IPS-18a (cell line): Measurements from ENCODE around the gene TMBIM1.
A peak's percentile ranks its signal among the peaks of the same experiment; 100 is the strongest.

Source experiments
- H3K27ac ChIP-seq: one replicate; pipeline ENCODE4 v1.5.1; 2013; ENCODE audit warnings: low read length
- H3K27me3 ChIP-seq: one replicate; pipeline ENCODE4 v1.6.1; 2013; ENCODE audit warnings: mild to moderate bottlenecking, low read length; ENCODE audit not compliant: control insufficient read depth, insufficient read depth
- H3K36me3 ChIP-seq: one replicate; pipeline ENCODE4 v1.6.1; 2013; ENCODE audit warnings: low read depth, low read length; ENCODE audit not compliant: control insufficient read depth
- H3K4me1 ChIP-seq: one replicate; pipeline ENCODE4 v1.6.1; 2013; ENCODE audit warnings: low read depth, low read length; ENCODE audit not compliant: control insufficient read depth
- H3K4me3 ChIP-seq: one replicate; pipeline ENCODE4 v1.5.1; 2013; ENCODE audit warnings: low read length
- H3K9ac ChIP-seq: one replicate; pipeline ENCODE4 v1.6.1; 2013; ENCODE audit warnings: mild to moderate bottlenecking, low read length, moderate library complexity
- H3K9me3 ChIP-seq: one replicate; pipeline ENCODE4 v1.6.1; 2013; ENCODE audit warnings: low read depth, low read length; ENCODE audit not compliant: control insufficient read depth

Gene TMBIM1

GRCh38 chr2:218264773-218265561 is 27.3 kb downstream of the TMBIM1 start:
- Histone ChIP-seq H3K9me3 (no peaks in the 10 kb centered on the region), H3K9ac (no peak overlapping the region), H3K27ac (no peak overlapping the region), H3K27me3 (no peaks in the 10 kb centered on the region), H3K4me3 (no peak overlapping the region), H3K36me3 (peaks cover 37% of the 10 kb centered on the region), H3K4me1 (peaks cover 8% of the 10 kb centered on the region)

DNA sequence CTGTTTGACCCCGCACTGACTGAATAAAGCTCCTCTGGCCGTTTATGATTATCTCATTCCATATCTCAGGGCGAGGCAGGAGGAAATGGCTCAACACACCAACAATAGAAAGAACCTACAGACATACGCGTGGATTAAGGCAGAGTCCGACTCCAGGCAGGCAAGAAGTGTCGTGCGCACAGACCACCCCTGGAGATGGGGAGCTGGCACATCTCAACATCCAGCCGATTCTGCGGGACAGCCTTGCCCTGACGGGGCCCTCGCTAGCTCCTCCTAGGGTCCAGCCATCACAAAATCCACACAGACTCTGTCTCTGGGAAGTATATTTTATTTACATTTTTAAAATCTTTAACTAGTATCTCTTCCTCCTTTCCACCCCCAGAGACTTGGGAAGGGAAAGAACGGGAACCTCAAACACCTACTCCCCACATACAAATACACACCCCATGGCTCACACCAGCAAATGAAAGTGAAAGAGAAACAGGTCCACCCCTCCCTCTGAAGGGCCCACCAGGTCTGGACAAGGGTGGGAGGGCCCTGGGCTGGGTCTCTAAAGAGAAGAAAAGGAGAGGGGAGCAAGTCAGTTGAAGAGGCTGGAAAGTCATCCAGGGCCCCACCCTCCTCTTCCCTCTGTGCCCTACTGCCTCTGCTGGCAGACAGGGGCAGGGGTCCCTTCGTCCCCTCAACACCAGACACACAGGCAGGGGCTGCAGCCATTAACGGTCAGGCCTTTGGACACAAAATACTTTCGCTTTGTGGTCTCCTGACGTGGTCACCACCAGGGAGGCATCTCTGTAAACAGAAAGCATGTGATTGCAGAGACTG is 28.3 kb downstream of the TMBIM1 start:
- Histone ChIP-seq H3K36me3 (peaks cover 37% of the 10 kb centered on the region), H3K9ac (no peak overlapping the region), H3K4me3 (no peak overlapping the region), H3K9me3 (no peaks in the 10 kb centered on the region), H3K27ac (no peak overlapping the region), H3K4me1 (peaks cover 8% of the 10 kb centered on the region), H3K27me3 (no peaks in the 10 kb centered on the region)

GRCh38 chr2:218262631-218263586 is 29.4 kb downstream of the TMBIM1 start:
- Histone ChIP-seq H3K9me3 (no peaks in the 10 kb centered on the region), H3K27ac (no peak overlapping the region), H3K9ac (no peak overlapping the region), H3K36me3 (peaks cover 37% of the 10 kb centered on the region), H3K4me1 (peaks cover 8% of the 10 kb centered on the region), H3K27me3 (no peaks in the 10 kb centered on the region), H3K4me3 (no peak overlapping the region)

DNA sequence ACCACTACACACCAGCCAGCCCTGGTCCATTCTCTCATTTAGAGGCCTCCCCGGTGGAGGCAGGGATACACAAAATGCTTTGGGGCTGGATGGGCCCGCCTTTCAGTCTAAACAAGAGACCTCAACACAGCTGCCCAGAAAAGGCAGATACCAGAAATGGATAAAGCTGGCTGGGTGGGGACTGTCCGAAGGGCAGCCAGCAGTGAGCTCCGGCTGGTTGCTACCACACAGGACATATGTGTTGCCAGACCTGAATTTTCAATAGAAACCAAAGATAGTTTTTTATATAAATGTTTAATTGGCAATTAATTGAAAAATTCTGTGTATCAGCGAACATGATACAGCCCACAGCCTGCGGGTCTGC is 30.1 kb downstream of the TMBIM1 start:
- H3K4me3 ChIP-seq, result no peak overlapping the region
- peaks cover 8% of the 10 kb centered on the region for H3K4me1 ChIP-seq
- H3K9me3 ChIP-seq, result no peaks in the 10 kb centered on the region
- no peak overlapping the region for H3K9ac ChIP-seq
- no peaks in the 10 kb centered on the region for H3K27me3 ChIP-seq
- H3K27ac ChIP-seq, result no peak overlapping the region
- H3K36me3 ChIP-seq, result peaks cover 36% of the 10 kb centered on the region

DNA sequence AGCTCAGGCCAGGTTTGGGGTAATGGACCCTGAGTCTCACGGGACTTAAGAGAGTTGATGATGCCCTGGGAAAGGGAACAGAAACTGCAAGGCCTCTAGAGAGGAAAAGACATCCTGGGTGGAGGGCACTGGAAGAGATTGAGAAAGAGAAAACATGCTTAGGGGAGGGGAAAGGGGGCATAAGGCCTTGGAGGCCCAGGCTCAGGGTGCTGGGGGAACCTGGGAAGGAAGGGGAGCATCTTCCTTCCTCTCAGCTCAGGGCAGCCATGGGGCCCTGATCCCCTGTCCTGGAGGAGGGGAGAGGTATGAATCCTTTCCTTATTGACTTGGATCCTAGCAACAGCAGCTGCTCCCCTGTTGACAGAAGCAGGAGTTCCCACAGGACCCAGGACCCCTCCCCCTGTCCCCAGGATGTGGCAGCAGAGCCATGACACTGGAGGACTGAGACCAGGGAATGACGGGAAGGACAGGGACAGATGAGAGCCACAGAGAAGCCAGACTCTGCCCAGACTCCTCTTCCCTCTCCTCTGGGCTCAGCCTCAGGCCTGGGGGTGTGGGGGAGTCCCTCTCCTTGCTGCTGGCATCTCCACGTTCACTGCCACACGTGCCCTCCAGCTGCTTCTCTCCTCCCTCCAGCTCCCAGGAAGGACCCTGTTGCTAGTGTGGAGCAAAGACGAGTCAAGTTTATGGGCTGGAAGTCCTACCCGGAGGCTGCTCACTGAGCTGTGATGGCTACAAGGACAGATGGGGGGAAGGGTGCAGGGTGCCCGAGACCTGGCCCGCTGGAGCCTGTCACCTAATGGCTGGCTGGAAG is 30.7 kb downstream of the TMBIM1 start:
- Histone ChIP-seq H3K27ac (no peak overlapping the region), H3K4me1 (peaks cover 8% of the 10 kb centered on the region), H3K27me3 (no peaks in the 10 kb centered on the region), H3K36me3 (peaks cover 31% of the 10 kb centered on the region), H3K9ac (peak overlapping the region; percentile 4), H3K9me3 (no peaks in the 10 kb centered on the region), H3K4me3 (no peak overlapping the region)

DNA sequence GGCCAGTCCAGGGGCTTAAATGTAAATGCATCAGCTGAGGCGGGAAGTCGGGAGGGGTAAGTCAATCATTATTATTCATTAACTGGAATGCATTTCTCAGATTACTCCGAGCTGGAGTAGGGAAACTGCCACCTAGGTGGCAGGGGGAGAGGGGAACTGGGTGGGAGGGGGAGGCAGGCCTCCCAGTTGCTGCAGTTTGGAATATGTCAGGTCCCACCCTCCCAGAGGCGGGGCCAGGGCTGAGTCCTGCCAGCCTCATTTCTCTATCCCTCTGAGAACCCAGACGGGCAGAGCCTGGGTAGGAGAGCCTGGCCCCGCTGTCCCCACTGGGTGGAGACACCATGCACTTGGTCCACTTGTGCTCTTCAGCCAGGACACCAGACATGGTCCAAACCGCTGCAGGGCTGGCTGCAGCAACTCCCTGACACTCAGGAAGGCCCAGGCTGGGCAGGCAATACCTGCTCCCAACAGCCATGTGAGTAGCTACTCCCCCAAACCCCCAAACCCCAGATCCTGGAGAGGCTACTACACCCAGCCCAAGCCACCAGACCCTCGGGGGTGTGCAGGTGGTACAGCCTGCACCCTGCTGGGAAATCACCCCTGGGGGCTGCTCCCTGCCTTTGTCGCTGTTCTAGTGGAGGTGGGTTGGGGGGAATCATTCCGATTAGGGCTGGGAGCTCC is 31.4 kb downstream of the TMBIM1 start, which contains the start of gene GPBAR1:
TSS of gene GPBAR1 (plus strand) at position 274 of the 681 bp plus-strand sequence. CDS start 1,710 bp downstream, outside the sequence.
- Histone ChIP-seq H3K27ac (no peak within 1 kb of the TSS), H3K4me3 (no peak within 1 kb of the TSS), H3K27me3 (no peaks in the 10 kb centered on the region), H3K9me3 (no peaks in the 10 kb centered on the region), H3K9ac (peak within 1 kb of the TSS; percentile 4), H3K4me1 (peaks cover 8% of the 10 kb centered on the region), H3K36me3 (peaks cover 26% of the 10 kb centered on the region)

- no peak overlapping the region for H3K27ac ChIP-seq
- no peak overlapping the region for H3K4me3 ChIP-seq
- no peak overlapping the region for H3K9ac ChIP-seq
- H3K27me3 ChIP-seq, result no peaks in the 10 kb centered on the region
- H3K9me3 ChIP-seq, result no peaks in the 10 kb centered on the region
- H3K36me3 ChIP-seq, result peaks cover 26% of the 10 kb centered on the region
- H3K4me1 ChIP-seq, result peaks cover 8% of the 10 kb centered on the region
Measured at GRCh38 chr2:218260166-218260565, 32.1 kb downstream of the TMBIM1 start.

DNA sequence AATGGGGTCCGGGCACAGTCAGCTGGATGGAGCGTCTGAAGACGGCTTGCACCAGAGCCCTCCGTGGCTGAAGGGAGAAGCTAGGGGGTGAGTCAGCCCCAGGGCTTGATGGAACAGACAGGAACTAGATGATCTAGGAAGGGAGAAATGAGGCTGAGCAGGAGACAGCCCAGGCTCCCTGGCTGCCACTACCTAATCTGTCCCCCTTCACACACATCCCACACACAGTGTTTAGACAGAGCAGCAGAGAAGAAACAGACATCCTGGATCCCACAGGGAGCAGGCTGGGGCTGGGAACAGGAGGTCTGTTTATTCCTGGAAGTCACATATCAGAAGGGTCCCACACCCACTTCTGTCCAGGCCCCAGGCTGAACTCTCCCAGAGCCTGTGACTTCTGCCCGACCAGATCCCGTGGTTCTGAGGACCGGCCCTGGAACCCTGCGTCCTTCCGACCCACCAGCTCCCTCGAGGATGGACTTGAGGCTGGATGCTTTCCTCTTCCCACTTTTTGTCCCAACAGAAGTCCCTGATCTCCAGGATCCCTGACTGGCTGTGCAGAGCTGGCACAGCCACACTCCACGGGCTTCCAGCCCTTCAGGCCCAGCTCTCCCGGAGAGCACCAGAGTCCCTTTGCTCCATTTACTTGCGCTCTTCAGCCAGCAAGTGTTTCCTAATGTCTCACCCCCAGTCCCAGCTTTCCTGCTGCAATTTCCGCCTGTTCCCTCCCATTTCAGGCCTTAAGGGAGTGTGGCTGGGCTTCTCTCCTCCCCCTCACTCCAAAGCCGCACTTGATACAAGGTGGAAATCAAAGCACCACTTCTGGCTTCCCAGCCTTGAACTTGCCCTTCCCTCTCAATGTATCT is 33.0 kb downstream of the TMBIM1 start:
- Histone ChIP-seq H3K27ac (no peak overlapping the region), H3K9ac (no peak overlapping the region), H3K9me3 (no peaks in the 10 kb centered on the region), H3K4me3 (no peak overlapping the region), H3K4me1 (peaks cover 8% of the 10 kb centered on the region), H3K27me3 (no peaks in the 10 kb centered on the region), H3K36me3 (peaks cover 28% of the 10 kb centered on the region)

GRCh38 chr2:218257390-218257981 is 34.8 kb downstream of the TMBIM1 start:
- Histone ChIP-seq H3K9ac (no peak overlapping the region), H3K4me1 (peaks cover 8% of the 10 kb centered on the region), H3K4me3 (no peak overlapping the region), H3K27ac (no peak overlapping the region), H3K9me3 (no peaks in the 10 kb centered on the region), H3K36me3 (peaks cover 35% of the 10 kb centered on the region), H3K27me3 (no peaks in the 10 kb centered on the region)
